Hindlimb muscle (tissue), 1 donor: Measurements from ENCODE around the gene ASIP. TPM values are rescaled to one million over a fixed set of nuclear protein-coding genes. Genes with fewer than 3 reads are reported as not detected.
"Not testable (repeated sequence)": the region's sequence is repeated elsewhere in the genome, so short reads cannot be mapped to it uniquely, and the experiment has no call there.

Experiments
- DNase-seq: peaks from one replicate; pipeline ENCODE4 v3.0.0-alpha.2; 2013
- polyA plus RNA-seq: library from polyadenylated mRNA; unstranded; fragments of 120-200 nt; gene quantifications from one replicate; pipeline ENCODE4 v1.2.1, GENCODE V29; 2013; ENCODE audit not compliant: insufficient read length

Gene ASIP
- polyA plus RNA-seq, 1 donor: 0.68 TPM

DNA sequence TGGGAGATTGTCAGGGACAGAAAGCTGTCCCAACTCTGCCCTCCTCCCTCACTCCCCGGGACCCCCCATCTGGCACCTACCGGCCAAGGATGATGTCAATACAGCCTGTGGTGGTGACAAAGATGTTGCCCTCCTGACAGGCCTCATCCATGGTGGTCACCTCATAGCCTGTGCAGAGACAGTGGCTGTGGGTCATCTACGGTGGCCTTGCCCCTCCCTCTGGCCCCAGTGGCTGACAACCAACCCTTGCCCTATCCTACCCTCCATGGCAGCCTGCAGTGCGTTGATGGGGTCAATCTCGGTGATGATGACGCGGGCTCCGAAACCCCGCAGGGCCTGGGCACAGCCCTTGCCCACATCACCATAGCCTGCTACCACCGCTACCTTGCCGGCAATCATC lies 49.2 kb downstream of the ASIP start:
- DNase-seq: no peak

DNA sequence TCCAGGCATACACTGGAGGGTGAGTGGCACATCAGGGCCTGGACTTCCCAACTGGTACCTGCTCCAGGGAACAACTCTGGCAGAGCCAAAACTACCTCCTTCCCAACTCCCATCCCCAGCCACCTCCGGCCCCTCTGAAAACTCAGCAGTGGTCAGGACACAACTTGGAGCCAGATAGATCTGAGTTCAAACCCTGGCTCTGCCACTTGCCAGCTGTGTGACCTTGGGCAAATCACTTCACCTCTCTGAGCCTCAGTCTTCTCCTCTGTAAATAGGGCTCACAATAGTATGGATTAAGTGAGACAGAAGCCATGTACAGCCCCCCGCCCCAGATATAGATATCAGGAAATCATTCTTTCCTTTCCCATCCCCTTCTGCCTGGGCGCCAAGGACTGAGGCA lies 51.3 kb downstream of the ASIP start:
- DNase-seq: no peak

DNA sequence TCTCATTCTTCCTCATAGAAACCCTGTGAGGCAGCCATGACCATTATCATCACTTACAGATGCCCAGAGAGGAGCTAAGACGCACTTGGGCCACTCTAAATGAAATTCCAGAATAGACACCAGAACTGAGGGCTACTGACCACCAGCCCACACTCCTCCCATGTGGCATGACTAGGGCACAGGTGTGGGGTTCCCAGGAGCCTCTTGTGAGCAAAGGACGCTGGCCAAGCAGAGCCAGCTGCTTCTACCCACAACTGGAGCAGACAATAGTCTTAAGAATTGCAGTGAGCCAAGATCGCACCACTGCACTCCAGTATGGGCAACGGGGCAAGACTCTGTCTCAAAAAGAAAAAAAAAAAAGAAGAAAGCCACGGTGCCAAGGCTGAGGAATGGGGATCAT lies 51.9 kb downstream of the ASIP start:
- DNase-seq: no peak

DNA sequence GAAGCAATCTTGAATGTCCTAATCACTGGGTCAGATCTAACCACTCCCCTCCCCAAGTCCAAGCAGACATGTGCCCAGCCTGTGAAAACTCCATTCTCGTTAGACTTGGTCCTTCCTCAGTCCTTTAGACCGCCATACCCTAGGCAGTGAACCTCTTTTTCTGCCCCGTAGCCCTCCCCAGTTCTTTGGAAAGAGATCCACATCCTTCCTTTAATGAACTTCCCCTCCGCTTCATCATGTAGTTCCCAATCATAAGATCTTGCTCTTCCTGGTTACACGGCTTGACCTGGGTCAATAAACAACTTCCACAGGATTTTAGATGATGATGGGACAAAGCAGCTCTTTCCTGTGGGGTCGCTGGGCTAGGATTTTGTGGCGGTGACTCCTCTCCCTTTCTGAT lies 52.4 kb downstream of the ASIP start:
- DNase-seq: no peak

DNA sequence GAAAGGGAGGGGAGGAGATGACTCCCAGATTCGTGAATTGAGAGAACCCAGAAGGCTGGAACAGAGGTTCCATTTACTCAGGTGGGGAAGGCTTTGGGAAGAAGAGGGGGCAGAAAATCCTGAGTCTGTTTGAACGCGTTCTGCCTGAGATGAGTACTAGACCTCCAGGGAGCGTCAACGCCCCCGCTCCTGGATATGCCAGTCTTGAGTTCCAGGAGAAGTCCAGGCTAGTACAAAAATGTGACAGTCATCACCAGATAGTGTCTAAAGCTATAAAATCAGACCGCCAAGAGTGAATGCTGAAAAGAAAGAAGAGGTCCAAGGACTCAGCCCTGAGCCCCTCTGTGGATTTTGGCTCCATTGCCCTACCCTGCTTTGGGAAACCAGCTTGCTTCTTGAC lies 53.3 kb downstream of the ASIP start:
- DNase-seq: no peak

DNA sequence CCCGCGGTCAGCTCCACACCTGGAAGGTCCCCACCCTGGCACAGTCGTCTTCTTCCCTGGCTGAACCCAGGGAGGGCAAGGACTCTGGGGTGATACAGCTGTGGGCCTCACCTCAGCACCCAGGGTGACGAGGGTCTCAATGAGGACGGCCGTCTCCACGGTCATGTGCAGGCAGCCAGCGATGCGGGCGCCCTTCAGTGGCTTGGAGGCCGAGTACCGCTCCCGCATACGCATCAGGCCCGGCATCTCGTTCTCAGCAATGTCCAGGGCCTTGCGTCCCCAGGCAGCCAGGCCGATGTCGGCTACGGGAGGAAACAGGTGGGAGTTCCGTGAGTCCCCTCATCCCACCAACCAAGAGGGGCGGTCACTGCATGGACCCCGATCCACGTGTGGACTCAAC lies 54.1 kb downstream of the ASIP start:
- no peak for DNase-seq

DNA sequence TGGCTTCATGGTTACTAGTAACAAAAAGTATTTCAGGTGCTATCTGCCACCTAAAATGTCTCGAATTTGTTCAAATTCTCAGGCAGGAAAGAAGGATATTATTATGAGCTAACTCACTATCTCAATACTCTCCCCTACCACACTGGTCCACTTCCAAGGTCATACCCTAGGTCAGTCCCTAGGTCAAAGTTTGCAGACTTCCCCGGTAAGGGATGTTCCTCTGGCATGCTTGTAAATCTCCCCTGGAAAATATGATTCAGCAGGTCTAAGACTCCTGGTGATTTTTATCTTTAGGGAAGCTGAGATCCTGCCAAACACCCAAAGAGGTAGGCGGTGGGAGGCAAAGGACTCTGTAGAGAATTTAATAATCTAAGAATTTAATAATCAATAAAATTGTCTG lies 55.2 kb downstream of the ASIP start:
- no peak for DNase-seq

DNA sequence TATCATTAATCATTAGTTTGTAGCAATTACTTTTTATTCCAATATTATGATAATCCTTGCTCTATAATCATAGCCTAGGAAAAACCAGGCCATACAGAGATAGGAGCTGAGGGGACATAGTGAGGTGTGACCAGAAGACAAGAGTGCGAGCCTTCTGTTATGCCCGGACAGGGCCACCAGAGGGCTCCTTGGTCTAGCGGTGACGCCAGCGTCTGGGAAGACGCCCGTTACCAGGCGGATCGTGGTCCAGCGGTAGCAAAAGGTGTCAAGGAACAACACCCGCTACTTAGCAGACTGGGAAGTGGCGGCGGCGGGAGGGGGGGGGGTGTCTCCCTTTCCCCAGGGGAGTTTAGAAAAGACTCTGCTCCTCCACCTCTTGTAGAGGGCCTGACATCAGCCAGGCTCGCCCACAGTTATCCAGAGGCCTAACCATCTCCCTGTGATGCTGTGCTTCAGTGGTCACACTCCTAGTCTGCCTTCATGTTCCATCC lies 57.1 kb downstream of the ASIP start:
- DNase-seq: not testable (repeated sequence)

DNA sequence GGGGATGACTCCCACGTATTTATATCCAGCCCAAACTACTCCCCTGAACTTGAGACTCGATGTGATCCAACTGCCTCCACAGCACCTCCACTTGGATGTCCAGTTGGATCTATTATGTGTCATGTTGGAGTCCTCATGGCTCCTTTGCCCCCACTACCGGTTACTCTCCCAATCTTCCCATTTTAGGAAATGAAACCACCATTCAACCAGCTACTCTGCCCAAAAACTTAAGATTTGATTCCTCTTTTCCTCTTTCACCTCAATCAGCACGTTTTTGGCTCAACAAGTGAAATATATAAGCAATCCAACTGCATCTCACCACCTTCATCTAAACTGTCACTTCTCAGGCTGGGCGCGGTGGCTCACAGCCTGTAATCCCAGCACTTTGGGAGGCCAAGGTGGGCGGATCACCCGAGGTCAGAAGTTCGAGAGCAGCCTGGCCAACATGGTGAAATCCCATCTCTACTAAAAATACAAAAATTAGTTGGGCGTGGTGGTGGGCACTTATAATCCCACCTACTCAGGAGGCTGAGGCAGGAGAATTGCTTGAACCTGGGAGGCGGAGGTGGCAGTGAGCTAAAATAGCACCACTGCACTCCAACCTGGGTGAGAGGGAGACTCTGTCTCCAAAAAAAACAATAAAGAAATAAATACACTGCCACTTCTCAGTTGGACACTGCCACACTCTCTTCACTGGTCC lies 58.5 kb downstream of the ASIP start:
- no peak for DNase-seq

DNA sequence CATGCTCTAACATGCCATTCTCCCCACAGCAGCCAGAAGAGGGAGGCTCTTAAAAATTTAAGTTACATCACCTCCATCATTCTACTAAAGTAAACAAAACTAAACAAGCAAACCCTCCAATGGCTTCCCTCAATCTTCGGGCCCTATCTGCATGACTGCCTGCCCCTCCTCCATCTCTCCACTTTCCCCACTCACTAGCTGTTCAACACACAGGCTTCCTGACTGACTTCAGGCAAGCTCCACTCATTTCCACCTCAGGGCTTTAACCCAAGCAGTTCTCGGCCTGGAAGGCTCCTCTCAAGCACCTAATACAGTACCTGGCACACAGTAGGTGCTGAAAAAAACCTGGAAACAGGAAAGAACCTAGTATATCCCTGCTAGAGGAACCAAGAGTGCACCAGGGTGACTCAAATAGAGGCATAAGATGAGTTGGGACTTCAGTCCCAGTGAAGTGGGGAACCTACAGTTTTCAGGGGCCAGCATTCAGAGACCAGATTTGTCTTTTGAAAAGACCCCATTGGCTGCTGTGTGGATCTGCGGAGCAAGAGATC lies 59.1 kb downstream of the ASIP start:
- DNase-seq: no peak

DNA sequence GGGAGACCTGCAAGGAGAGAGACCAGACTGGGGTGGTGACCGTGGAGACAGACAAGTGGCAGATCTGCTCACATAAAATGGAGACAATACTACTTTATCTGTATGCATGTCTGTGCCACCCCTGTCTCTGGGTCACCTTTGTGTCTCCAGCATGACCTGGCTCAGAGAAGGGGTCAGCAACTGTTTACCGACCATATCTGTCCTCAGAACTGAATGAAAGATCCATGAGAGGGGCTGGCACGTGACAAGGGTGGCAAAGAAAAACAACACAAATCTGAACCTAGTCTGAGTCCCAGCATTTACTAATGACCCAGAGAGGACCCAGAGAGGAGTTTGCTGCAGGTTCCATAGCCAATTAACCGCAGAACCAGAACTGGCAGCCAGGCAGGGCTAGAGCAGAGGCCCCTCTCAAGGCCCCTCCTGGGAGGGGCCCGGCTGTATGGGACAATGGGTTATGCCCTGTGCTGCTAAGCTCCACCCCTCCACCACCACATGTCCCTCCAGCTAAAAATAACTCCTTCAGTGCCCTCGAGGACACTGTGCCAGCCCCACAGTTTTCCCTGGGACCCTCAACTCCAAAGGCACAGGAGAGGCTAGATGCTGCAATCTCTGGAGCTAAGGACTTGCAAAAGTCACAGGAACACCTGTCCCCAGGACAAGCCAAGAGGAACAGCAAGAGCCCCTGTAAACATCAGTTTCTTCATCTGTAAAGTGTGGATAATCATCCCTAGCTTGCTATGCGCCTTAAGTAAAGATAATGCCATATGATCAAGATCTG lies 59.8 kb downstream of the ASIP start:
- no peak for DNase-seq

DNA sequence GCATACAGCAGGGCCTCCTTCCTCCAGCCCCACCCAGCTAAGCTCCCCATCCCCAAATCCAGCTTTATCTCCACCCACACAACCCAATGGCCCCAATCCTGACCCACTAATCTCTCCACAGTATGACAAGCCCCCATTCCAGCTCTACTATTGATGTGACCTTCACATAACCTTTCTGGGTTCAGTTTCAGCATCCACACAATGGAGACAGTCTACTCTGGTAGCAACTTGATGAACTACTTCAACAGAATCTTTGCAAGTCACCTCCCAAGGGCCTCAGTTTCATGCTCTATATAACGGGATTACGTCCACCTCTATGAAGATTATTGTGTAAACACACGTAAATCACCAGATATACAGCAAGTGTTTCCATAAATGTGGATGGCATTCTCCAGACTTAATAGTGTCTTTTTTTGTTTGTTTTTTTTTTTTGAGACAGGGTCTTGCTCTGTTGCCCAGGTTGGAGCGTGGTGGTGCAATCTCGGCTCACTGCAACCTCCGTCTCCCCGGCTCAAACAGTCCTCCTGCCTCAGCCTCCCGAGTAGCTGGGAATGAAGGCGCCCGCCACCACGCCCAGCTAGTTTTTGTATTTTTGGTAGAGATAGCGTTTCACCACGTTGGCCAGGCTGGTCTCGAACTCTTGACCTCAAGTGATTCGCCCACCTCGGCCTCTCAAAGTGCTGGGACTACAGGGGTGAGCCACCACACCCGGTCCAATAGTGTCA lies 60.5 kb downstream of the ASIP start:
- DNase-seq: no peak

DNA sequence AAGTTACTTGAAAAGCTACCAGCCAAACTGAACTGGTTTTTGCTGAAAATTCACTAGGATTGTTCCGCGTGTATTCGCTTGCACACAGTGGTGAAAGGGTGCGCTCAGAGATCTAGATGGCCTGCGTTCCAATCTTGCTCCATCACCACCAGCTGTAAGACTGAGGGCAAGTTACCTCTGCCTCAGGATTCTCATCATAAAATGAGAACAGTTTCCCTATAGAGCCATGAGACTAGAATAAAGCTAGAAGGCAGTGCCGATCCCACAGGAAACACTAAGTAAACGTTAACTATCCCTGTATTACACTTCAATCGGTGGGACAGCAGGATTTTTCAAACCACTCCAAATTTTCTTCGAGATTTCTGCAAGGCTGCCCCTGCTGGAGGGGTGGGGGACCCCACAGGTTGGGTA lies 61.1 kb downstream of the ASIP start:
- peak; percentile 11 for DNase-seq

DNA sequence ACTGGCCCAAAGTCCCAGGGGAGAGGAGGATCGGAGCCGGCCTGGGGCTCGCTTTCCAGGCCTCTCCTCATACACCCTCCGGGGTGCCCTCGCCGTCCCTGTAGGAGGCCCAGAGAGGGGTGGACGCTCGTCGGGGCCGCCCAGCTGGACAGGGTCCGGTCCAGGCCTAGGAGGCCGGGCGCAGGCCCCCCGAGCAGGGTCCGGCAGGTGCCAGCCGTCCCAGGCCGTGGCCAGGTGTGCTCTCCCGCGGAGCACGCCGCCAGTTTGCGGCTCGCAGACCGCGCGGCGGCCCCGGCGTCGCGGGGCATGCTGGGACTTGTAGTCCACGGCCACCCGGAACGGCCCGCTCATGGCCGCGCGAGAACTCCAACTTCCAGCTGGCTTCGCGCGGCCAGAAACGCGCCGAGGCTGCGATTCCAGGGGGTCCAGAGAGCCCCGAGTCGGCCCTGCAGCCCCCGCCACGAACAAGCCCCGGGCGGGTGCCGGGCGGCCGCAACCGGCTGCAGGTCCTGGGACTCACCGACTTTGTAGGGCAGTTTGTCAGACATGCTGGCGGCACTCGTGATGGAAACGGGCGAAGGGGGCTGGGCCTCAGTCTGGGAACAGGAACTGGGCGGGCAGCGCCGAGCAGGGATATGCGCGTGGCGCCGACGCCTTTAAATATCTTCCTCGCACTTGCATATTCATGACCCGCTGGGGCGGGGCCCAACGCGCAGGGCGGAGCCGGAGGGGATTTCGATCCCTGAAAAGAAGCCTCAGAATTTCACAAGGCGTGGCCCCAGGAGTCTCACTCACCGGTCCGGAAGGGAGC lies 61.7 kb downstream of the ASIP start, which contains the start of gene AHCY:
Gene AHCY, minus strand, starts transcription at position 633 of the 811 bp plus-strand sequence. Its CDS starts 85 bp downstream, at position 548.
- DNase-seq: peak; percentile 97

DNA sequence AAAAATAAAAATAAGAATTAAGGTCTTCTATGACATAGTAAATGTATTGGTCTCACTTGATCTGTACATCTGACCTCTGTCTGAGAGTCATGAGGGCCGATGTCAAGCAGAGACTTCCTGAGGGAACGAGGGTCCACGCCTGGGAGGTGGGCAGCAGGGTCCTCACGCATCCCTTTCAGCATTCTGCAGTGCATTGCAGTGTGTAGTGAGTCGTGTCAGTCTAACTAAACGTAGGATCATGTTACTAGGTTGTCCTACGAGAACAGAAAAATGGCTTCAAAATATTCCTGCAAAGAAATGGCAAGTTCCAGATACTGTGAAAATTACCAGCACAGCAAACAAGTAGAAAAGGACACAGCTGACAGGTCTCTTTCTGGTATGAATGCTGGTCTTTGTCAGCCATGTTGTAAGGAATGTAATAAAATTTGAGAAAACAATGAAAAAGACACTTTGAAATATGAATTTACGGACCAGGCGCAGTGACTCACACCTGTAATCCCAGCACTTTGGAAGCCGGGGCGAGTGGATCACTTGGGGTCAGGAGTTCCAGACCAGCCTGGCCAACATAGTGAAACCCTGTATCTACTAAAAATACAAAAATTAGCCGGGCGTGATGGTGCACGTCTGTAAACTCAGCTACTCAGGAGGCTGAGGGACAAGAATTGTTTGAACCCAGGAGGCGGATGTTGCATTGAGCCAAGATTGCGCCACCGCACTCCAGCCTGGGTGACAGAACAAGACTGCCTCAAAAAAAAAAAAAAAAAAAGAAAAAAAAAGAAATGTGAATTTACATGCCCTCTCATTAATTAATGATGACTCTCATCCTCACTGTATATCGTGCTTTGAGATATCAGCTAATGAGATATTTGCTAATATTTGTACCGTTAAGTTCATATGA lies 64.4 kb downstream of the ASIP start:
- no peak for DNase-seq

DNA sequence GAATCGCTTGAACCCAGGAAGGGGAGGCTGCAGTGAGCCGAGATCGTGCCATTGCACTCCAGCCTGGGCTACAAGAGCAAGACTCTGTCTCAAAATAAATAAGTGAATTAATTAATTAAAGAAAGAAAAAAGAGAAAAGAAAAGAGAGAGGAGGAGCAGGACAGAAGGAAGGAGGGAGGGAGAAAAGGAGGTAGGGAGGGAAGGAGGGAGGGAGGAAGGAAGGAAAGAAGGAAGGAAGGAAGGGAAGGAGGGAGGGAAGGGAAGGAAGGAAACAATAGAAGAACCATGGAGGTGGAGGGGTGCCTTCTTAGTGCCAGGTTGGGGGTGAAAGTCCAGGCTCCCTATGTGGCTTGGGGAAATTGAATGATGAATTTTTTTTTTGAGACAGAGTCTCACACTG lies 68.5 kb downstream of the ASIP start:
- no peak for DNase-seq

DNA sequence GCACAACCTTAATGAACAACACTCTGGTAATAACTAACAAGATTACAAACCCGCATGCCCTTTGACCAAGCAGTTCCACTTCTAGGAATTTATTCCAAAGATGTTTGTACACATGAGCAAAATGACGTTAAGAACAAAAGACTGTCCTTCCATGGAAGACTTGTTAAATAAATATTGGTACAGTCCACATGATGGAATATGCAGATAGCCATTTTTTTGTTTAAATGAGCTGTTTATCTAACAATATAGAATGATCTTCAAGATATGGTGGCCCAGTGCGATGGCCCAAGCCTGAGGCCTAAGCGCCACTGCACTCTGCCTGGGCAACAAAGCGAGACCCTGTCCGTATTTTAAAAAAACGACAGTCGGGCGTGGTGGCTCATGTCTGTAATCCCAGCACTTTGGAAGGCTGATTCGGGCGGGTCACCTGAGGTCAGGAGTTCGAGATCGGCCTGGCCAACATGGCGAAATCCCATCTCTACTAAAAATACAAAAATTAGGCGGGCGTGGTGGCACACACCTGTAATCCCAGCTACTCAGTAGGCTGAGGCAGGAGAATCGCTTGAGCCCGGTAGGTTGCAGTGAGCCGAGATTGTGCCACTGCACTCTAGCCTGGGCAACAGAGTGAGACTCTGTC lies 69.4 kb downstream of the ASIP start:
- DNase-seq: no peak

DNA sequence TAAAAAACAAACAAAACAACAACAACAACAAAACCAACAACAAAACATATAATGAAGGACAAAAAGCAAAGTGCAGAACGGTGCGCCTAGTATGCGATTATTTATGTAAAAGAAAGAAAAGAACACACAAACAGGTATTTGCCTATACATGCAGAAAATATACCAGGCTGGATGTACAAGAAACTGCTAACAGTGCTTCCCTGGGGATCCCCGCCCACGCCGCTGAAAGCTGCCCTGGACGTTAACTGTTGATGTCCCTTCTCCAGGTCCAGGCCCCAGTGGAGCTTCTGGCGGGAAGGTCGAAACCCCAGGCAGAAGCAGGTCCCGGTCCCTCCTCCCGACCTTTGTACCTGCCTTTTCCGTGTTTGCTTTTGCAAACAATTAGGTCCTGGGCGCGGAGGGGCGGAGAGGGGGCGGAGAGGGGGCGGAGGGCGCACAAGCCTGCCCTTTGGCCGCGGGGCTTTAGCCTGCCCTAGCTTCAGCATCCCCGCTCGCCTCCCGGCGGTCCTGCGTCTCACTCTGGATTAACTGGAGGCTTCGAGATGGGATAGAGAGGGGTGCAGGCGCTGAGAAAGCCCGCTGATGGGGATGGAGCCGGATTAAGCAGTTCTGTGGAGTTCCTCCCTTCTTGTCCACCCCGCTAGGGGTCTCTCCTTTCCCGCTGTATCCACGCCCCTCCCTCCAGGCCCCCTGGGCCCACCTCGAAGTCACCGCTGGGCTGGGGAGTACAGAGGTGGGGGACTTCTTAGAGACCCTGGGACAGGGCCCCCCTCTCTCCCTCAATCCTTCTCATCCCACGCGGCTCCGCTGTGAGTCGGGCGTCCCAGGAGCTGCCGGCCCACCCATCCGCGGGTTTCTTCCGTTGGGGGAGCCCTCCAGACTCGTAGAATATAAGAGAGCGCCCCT lies 70.1 kb downstream of the ASIP start:
- DNase-seq: peak; percentile 15

DNA sequence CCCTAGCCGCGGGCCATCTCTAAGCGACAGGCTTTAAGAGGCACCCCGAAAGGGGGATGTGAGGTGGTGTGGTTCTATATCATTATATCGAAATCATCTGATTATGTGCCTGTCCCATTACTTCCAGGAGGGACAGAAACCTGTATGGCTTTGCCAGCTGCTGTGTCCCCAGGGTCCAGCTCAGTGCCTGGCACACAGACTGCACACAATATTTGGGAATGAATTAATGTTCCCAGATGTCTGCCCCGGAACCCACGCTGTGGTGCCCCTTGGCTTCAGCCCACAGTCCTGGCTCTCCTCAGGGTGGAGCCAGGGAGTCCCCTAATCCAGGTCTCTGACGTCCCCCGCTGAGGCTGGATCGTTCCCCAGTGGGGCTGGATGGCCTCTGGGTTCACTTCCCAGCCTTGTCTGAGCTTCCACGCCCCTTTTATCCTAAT lies 70.8 kb downstream of the ASIP start:
- DNase-seq: no peak
